Measurements from ENCODE around the gene HAAO. TPM values are rescaled to one million over a fixed set of nuclear protein-coding genes. Genes with fewer than 3 reads are reported as not detected.

Gene HAAO
- polyA plus RNA-seq, 1 experiment, result 0.54 TPM

DNA sequence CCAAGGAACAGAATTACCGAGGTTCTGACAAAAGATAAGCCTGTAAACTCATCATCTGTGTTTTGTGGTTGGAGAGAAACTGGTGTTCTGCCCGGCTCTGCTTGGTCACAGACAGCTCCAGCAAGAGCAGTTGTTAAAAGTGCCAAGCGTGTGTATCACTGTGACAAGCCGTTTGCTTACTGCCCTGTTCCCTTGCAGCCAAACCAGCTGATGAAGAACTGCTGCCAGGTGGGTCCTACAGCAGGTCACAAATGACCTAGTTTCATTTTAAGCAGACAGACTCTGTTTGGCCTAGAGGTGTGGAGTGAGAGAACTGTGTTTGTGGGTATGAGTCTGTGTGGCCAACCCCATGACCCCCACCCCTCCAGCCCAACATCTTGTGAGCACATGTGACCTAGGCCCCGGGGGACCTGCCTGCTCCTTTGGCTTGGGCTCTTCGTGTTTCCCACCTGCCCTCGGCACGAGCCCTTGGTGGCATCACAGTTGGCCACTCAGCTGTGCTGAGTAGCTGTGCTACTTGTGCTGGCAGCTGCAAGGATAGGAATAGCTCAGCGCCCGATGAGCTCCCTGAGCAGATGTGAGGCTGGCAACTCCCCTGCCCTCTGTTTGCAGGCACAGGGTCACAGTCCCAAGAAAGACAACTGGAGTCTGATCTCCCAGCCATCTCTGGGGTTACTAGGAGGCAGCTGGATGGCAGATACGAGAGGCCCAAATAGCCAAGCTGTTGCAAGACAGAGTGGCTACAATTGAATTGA lies 38.2 kb downstream of the HAAO start:
- Histone ChIP-seq H3K36me3 (ENCODE audit: control insufficient read depth, insufficient read depth, low read length) (no peaks in the 10 kb centered on the region), H3K4me3 (ENCODE audit: low read depth, low read length) (no peak overlapping the region), H3K27me3 (ENCODE audit: control insufficient read depth, insufficient read depth, low read length) (no peaks in the 10 kb centered on the region)
- POLR2A ChIA-PET, result no interaction called here
- DNase-seq (ENCODE audit: low read depth), result no peak
- CTCF ChIA-PET, result interaction anchor here (0.8 to 1.4 kb wide), 2 partner anchors 19 to 23 kb away, joined by 3 read pairs; no protein-coding TSS in a partner anchor
- TF ChIP-seq CTCF (IDR thresholded peaks at IDR 0.05; ENCODE audit: insufficient read depth, low read depth, low read length), result no peak

DNA sequence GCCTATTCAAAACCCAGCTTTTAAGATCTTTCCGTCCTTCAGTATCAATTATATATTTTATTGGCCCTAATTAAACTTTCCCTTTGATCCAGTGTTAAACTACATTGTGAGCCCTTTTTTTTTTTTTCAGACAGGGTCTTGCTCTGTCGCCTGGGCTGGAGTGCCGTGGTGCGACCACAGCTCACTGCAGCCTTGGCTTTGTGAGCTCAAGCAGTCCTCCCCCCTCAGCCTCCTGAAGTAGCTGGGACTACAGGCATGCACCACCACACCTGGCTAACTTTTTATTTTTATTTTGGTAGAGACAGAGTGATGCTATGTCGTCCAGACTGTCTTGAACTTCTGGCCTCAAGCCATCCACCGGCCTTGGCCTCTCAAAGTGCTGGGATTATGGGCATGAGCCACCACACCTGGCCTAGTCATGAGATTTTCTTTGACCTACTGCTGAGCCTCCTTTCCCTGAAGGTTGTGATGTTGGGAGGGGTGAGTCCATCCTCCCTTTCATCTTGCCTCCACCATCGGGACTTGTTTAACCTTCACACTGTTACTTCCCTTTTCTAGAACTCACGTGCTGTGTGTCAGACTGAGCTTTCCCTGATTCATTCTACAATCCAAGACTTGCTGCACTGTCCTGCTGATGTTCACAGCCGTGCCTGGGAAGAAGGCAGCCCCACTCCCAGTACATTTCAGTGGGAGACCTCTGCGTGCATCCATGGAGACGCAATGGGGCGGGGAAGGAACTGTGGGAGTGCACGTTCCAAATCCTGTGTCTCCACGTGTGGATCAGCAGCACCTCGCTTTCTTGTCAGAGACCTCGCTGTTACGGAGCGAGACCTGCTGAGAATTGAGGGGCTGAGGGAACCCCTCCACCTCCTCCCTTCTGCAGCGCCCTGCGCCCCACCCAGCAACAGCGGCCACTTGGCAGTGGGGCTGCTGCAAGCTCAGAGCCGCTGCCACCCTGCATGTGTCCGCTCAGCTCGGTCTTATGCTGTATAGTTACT lies 39.3 kb downstream of the HAAO start:
- ChIA-PET CTCF (interaction anchor here (1.4 kb wide), 1 partner anchor 20 kb away, joined by 3 read pairs; no protein-coding TSS in a partner anchor), POLR2A (no interaction called here)
- no peaks in the 10 kb centered on the region for H3K27me3 ChIP-seq (ENCODE audit: control insufficient read depth, insufficient read depth, low read length)
- no peak for TF ChIP-seq CTCF (IDR thresholded peaks at IDR 0.05; ENCODE audit: insufficient read depth, low read depth, low read length)
- H3K4me3 ChIP-seq (ENCODE audit: low read depth, low read length), result no peak overlapping the region
- DNase-seq (ENCODE audit: low read depth), result no peak
- H3K36me3 ChIP-seq (ENCODE audit: control insufficient read depth, insufficient read depth, low read length), result no peaks in the 10 kb centered on the region

DNA sequence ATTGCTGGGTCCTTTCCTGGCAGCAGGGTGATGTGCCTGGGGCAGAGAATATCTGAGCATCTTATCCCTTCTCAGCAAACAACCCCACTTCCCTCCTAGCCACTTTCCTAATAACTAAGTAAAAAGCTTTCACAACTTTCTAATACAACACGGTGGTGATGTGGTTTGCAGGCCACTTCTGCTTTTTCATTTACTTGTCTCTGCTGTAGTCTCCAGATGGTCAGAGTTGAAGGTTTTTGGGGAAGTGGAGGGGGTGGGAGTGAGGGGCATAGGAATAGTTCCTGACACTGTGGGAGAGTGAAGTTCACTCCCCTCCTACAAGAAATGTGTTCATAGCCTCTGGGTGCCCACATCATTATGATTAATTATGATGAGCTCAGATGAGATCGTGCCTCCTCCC lies 40.1 kb downstream of the HAAO start:
- POLR2A ChIA-PET, result no interaction called here
- DNase-seq (ENCODE audit: low read depth), result no peak
- no peaks in the 10 kb centered on the region for H3K36me3 ChIP-seq (ENCODE audit: control insufficient read depth, insufficient read depth, low read length)
- no peak for TF ChIP-seq CTCF (IDR thresholded peaks at IDR 0.05; ENCODE audit: insufficient read depth, low read depth, low read length)
- H3K4me3 ChIP-seq (ENCODE audit: low read depth, low read length), result no peak overlapping the region
- no peaks in the 10 kb centered on the region for H3K27me3 ChIP-seq (ENCODE audit: control insufficient read depth, insufficient read depth, low read length)
- CTCF ChIA-PET, result interaction anchor here (1.4 kb wide), 1 partner anchor 15 kb away, joined by 7 read pairs; no protein-coding TSS in a partner anchor

- no peak for TF ChIP-seq CTCF (IDR thresholded peaks at IDR 0.05; ENCODE audit: insufficient read depth, low read depth, low read length)
- POLR2A ChIA-PET, result no interaction called here
- H3K36me3 ChIP-seq (ENCODE audit: control insufficient read depth, insufficient read depth, low read length), result no peaks in the 10 kb centered on the region
- CTCF ChIA-PET, result no interaction called here
- H3K27me3 ChIP-seq (ENCODE audit: control insufficient read depth, insufficient read depth, low read length), result no peaks in the 10 kb centered on the region
- DNase-seq (ENCODE audit: low read depth), result no peak
- H3K4me3 ChIP-seq (ENCODE audit: low read depth, low read length), result no peak overlapping the region
These were observed 43.5 kb downstream of the HAAO start for GRCh38 chr2:42748840-42749239.

DNA sequence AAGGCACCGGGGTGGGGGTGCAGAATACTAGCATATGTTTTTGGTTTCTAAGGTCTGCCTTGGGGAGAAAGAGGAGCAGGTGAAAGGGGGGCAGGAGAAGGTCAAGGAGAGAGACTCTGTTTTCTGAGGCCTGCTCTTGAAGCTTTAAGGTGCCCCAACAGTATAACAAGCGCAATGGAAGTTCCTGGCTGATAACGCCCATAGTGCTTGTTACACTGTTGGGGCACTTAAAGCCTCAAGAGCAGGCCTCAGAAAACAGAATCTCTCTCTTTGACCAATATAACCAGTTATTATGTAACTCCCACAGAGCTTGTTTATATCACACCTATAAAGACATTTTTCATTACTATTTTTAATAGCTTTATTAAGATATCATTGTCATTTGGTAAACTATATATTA lies 45.0 kb downstream of the HAAO start:
- ChIA-PET CTCF (no interaction called here), POLR2A (no interaction called here)
- H3K36me3 ChIP-seq (ENCODE audit: control insufficient read depth, insufficient read depth, low read length), result no peaks in the 10 kb centered on the region
- no peaks in the 10 kb centered on the region for H3K27me3 ChIP-seq (ENCODE audit: control insufficient read depth, insufficient read depth, low read length)
- no peak overlapping the region for H3K4me3 ChIP-seq (ENCODE audit: low read depth, low read length)
- TF ChIP-seq CTCF (IDR thresholded peaks at IDR 0.05; ENCODE audit: insufficient read depth, low read depth, low read length), result no peak
- DNase-seq (ENCODE audit: low read depth), result no peak

Measured in BJ (cell line).